KBM-7 (cell line): ENCODE results near the gene TPX2.

Experiments
- DNase-seq: peaks from one replicate; pipeline ENCODE4 v3.0.0-alpha.2; 2015
- in situ Hi-C: fragments of 300-500 bp; cut with MboI; formaldehyde crosslinking; loops from 2 replicates; pipeline ENCODE4 v1.14.3; 2020; ENCODE audit warnings: low sequenced_read_pairs, low pct_unique_long_range_greater_than_20kb, mixed read lengths

Gene TPX2

DNA sequence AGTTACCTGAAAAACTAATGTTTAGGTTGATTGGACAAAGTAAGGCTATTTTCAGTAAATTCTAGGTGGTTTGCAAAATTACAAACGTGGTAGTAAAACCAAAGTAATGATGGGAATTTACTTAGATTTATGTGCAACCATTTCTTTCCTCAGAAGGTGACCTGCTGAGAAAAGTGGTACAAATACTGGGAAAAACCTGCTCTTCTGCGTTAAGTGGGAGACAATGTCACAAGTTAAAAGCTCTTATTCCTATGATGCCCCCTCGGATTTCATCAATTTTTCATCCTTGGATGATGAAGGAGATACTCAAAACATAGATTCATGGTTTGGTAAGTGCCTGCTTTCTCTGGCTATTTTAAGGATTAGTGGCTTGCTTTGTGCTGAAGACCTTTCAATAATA lies 18.2 kb downstream of the TPX2 start:
- DNase-seq = no peak
- in situ Hi-C loops = no loop called here

DNA sequence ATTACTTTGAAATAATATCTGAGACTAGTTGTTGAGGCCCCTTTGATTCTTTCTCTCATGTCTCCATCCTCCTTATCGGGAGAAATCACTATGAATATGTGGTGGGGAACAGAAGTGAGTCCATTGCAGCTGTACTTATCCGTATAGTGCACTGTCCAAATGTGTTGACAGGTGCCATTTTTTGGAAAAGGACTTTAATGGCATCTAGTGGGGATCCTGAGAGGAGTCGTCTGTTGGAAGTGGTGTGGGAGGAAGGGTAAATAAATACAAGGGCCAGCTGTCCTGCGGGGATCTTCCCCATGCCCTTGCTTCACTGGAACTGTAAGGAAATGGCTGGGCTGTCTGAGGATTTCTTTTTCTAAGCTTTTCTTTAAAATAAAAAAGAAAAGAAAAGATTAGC lies 19.4 kb downstream of the TPX2 start:
- no peak for DNase-seq
- in situ Hi-C loops = no loop called here

DNA sequence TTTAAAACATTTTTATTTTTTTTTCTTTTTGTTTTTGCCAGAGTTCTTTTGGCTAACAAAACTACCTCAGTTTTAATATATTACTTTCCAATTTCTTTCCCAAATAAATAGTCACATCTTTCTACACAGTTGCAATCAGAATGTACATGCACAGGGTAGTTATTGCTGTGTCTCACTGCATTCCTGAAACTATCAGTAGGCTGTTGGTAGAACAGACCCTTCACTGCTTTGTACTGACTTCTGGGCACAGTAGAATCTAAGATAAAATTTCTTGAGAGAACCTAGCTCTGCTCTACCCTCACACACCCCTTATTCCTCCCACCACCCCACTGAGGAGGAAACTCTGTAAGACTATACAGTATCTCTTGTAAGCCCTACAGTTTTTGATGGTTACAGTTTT lies 19.9 kb downstream of the TPX2 start:
- in situ Hi-C loops = no loop called here
- DNase-seq = no peak

DNA sequence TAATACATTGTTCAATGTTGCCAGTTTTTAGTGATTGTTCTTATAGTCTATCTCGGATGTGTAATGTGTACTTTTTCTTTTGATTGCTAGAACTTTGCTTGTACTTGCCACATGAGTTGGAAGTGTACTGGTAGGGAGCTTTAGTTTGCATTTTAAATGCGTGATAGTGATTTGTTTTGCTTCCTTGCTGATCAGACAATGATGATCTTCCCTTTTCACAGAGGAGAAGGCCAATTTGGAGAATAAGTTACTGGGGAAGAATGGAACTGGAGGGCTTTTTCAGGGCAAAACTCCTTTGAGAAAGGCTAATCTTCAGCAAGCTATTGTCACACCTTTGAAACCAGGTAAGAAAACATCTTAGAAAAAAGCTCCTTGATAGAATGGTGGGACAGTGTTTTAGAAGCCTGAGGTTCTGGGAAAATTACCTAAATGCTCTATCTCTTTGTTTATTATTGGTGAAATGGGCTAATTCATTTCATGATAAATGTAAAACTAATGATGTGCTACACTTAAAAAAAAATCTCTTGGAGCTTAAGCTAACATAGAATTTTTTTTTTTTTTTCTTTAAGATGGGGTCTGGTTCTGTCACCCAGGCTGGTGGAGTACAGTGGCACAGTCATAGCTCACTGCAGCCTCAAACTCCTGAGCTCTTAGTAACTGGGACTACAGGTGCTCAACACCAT lies 20.9 kb downstream of the TPX2 start:
- in situ Hi-C loops = no loop called here
- no peak for DNase-seq

DNA sequence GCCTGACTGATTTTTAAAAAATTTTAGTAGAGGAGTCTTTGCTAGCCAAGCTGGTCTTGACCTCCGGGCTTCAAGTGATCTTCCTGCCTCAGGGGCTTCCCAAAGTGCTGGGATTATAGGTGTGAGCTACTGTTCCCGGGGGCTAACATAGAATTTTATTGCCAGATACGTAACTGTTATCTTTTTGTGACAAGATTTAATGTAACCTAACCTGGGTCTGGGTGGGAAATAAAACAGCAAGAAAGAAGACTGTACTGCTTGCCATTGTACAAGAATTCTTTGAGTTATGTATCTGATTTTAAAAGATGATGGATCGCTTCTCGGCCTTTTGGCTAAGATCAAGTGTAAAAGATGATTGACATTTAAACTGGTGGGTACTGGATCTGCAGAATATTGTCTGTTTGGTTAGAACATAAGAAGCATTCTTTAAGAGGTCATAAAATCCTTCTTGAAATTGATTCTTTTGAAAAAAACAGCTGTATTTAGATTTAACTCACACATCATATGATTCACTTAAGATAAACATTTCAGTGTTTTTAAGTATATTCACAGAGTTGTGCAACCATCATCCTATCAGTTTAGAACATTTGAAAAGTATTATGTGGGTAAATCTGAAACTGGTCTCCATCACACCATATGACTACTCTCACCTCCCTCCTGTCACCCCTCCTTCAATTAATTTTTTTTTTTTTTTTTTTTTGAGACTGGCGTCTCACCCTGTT lies 21.6 kb downstream of the TPX2 start:
- in situ Hi-C loops = no loop called here
- DNase-seq = no peak

DNA sequence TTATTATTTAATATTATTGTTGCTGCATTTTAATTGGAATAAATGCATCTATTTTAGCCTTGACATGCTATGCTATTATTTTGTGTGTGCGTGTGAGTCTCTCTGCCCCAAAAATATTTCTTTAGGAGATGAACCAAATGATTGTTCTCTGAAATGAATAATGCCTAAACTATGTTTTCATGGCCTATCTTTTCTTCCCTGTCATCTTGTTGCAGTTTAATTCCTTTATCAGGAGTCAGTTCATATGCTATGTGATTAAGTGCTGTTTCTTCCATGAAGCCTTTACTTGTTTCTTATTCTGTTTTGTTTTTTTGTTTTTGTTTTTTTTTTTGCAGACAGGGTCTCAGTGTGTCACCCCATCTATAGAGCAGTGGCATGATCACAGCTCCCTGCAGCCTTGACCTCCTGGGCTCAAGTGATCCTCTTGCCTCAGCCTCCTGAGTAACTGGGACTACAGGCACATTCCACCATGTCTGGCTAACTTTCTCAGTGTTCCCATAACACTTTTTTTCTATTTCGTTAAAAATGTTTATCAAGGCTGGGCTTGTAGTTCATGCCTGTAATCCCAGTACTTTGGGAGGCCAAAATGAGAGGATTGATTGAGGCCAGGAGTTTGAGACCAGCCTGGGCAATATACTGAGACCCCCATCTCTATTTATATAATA lies 25.7 kb downstream of the TPX2 start:
- in situ Hi-C loops = no loop called here
- no peak for DNase-seq

DNA sequence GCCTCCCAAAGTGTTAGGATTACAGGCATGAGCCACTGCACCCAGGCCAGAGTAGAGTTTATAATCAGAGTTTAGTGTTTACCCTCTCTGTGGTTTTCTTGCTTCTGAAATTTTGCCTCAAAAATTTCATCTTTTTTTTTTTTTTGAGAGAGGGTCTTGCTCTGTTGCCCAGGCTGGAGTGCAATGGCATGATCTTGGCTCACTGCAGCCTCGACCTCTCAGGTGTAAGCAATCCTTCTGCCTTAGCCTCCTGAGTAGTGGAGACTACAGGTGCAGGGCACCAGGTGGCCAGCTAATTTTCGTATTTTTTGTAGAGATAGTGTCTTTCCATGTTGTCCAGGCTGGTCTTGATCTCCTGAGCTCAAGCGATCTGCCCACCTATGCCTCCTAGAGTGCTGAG lies 28.7 kb downstream of the TPX2 start:
- DNase-seq = no peak
- in situ Hi-C loops = no loop called here

DNA sequence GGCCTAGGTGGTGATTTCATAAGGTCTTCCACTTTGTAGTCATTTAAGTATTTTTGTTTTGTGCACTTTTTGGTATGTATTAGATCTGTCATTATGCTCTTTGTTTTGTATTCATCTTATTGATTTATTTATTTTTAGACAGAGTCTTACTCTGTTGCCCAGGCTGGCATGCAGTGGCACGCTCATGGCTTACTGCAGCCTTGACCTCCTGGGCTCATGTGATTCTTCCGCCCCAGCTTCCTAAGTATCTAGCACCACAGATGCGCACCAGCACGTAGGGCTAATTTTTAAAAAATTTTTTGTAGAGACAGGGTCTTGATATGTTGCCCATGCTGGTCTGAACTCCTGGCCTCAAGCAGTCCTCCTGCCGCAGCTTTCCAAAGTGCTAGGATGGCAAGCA lies 30.6 kb downstream of the TPX2 start:
- in situ Hi-C loops = no loop called here
- no peak for DNase-seq

DNA sequence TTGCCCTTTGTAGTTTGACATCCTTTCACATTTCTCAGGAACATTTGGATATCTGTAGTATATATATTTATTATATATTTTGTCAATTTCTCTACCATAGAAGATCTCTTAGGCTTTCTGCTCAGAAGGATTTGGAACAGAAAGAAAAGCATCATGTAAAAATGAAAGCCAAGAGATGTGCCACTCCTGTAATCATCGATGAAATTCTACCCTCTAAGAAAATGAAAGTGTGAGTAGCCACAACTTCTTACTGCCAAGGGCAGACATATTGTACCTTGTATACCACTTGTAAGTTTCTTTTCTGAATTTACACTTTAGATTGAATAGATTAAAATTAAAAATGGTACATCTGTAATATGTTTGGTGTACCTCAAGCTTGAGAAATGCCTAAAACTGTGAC lies 31.2 kb downstream of the TPX2 start:
- in situ Hi-C loops = no loop called here

DNA sequence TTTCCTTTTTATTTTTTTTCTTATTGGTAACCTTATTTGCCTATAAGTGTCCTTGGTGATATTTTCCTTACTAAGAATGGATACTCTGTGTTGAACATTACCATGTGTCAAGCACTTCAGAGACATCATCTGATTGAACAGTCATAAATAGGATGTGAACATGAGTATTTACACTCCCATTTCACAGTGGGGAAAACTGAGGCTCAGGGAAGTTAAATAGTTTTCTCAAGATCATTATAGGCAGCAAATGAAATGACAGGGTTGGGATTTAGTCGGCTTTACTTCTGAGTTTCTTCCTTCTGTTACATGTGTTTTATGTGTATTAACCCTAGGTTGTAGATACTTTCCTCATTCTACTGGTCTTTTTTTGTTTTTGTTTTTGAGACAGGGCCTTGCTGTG lies 35.3 kb downstream of the TPX2 start:
- no peak for DNase-seq
- in situ Hi-C loops = no loop called here

More for the DNA sequence above, 31.2 kb downstream of the TPX2 start:
- DNase-seq = no peak

DNA sequence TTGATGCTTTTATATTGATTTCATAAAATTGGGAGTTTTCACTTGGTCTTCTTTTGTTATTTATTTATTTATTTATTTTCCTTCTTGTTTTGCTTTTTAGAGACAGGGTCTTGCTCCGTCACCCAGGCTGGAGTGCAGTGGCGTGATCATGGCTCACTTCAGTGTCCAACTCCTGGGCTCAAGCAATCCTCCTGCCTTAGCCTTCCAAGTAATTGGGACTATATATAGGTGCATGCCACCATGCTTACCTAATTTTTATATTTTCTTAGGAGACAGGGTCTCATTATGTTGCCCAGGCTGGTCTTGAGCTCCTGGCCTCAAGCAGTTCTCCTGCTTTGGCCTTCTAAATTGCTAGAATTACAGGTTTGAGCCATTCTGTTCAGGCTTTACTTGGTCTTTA lies 41.7 kb downstream of the TPX2 start:
- DNase-seq = no peak
- in situ Hi-C loops = no loop called here

DNA sequence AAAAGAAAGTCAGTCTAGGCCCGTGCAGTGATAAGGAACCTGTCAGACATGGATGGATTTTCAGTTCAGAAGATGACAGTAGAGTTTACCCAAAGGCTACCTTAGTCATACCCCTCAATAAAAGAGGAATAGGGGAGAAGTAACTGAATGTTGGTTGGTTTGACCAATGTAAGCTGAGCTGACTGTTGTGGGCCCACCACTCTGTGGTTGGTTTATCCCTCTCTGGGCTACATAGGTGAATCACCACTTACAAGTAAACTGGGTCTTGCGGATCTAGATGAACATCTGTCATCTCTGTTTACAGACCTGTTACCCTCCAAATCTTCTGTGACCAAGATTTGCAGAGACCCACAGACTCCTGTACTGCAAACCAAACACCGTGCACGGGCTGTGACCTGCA lies 42.9 kb downstream of the TPX2 start:
- no peak for DNase-seq

DNA sequence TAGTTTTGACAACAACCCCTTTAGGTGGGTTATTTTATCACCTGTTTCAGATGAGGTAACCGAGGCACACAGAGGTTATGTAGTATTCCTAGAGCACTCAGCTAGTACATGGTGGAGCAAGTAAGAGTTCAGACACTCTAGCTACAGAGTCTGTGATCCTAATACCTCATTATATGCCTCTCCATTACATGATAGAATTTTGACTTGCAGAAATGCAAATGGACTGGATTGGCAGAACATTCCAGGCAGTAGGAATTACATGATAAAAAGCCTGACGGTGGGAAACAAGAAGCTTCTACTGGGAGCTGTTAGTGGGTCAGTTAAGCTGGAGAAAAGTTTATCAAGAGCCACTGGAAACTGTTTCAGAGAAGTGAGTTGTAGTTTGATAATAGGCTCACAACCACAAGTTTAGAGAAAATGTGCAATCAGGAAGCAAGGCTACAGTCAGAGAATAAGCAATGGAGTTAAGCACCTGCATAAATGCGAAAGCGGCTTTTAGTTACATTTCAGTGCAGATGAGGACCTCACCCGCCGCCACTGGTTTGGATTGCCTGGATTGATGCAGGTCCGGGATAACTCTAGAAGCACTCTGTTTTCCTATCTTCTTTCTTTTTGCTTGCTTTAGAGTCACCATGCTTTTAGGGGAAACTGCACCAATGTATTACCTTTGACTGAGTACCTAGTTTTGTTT lies 45.4 kb downstream of the TPX2 start:
- in situ Hi-C loops = no loop called here
- DNase-seq = no peak

More for the DNA sequence above, 42.9 kb downstream of the TPX2 start:
- in situ Hi-C loops = no loop called here

DNA sequence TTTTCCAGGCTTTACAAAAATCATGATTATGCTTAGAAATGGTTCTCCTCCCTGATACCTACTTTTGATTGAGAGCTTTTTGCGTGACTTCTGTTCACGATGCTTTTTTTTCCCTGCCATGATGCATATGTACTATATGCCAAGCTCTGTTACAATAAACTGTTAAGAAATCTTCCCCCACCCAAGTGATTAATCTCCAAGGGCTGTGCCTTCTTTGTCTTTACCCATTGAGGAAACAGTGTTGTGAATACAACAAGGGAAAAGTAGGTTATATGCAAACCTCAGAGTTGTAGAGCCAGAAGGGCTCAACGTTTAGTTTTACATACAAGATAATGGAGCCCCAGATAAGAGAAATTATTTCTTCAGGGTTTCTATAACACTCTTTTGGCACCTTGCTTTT lies 46.0 kb downstream of the TPX2 start:
- no peak for DNase-seq
- in situ Hi-C loops = no loop called here

DNA sequence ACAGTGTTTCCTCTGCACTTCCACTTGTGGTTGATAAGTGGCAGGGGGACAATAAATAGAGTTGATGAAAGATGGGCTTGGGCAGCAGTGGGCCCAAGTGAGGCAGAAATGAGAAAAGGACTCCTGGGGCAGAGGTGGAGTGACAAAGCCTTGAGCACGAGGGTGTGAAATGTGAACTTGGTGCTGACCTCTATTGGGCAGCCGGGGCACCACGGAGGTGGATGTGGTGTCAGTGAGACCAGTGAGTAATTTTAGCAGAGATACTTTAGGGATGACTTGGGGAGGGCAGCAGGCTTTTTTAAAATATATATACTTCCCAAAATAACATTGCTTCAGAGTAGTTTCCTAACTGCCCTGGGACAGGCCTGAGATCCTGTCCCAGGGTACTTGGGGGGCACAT lies 49.5 kb downstream of the TPX2 start:
- DNase-seq = no peak
- in situ Hi-C loops = no loop called here

DNA sequence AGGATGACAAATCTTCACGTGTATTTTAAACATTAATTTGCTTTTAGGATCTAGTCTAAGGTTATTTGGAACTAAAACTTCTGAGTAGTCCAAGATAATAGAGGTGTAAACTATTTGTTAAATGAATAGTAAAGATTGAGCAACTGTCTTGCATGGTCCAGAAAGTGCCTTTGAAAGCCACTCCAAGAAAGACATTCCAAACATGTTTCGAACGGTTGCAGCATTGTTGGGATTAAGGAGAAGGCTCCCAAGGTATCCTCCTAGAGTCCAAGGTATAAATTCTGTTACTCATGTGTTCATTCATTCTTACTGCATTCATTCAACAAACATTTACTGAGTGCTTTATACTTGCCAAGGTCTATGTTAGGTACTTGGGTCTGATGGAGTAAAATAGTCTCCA lies 51.3 kb downstream of the TPX2 start:
- in situ Hi-C loops = no loop called here
- DNase-seq = no peak

DNA sequence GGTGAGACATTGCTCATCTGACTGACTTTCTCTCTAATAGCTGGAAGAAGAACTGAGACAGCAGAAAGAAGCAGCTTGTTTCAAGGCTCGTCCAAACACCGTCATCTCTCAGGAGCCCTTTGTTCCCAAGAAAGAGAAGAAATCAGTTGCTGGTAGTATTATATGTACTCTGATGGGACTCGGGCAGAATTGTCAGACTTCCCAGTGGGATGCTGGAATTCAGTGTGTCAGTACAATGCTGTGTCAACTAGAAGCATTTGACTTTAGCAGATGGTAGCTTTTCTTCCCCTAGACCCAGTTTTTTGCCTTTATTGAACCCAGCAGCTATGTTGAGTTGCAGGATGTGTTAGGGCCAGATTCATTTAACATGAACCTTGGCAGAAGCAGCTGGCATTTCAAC lies 58.3 kb downstream of the TPX2 start:
- DNase-seq = no peak
- in situ Hi-C loops = no loop called here

DNA sequence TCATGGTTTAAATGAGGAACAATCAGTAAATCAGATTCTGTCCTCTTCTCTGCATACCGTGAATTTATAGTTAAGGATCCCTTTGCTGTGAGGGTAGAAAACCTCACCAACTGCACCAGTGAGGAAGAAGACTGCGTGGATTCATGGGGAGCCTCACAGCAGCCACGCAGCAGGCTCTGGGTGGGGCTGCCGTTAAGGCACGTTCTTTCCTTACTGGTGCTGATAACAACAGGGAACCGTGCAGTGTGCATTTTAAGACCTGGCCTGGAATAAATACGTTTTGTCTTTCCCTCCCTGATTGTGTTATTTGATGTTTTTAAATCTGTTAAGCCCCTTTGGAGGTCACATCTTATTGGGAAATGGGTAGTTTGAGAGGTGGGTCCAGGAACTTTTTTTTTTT lies 62.4 kb downstream of the TPX2 start:
- in situ Hi-C loops = no loop called here
- DNase-seq = no peak

DNA sequence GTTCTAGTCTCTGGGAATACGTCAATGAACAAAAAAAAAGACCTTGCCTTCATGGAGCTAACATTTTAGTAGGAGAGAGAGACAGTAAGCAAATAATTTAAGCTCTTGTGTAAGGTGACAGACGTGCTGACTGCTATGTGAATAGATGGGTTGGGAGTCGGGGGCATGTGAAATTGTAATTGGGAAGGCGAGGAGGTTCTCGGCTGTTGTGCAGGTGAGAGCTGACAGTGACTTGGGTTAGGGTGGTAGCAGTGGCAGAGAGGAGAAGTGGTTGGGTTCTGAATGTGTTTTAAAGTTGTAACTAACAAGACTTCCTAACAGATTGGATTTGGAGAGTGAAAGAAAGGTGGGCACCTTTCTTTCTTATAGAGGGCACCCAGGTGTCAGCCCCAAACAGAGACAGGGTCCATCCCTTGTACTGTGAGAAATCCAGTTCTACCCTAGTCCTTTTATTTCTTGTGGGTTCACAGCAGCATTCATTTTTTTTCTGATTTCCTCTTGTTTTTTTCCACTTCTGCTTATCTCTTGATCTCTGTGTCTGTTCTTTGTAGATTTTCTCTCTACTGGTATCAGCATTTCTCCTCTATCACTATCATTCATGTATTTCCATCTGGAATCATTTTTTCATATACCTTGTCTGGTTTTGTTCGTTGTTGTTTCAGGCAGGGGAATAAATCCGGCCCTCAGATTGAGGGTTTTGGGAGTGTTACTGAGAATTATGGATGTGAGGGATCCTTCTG lies 64.6 kb downstream of the TPX2 start:
- in situ Hi-C loops = no loop called here
- peak; percentile 24 for DNase-seq
